MCF 10A (cell line): ENCODE measurements around the gene SAA2. TPM values are rescaled to one million over a fixed set of nuclear protein-coding genes. Genes with fewer than 3 reads are reported as not detected.
"Not testable (repeated sequence)": the region's sequence is repeated elsewhere in the genome, so short reads cannot be mapped to it uniquely, and the experiment has no call there.

Source experiments
- BruUV-seq: library from RNA; stranded (reverse); fragments of 400-500 nt; replicated peaks from 2 replicates; lab custom pipeline; 2021; lab: Mats Ljungman, UMichigan
- CTCF ChIA-PET: fragments of 300-600 bp; sonication (Branson Sonifier 250); formaldehyde crosslinking; extraction: SDS; loops from one replicate; lab custom pipeline; 2021; ENCODE audit warnings: antibody characterized with exemption, inconsistent platforms; lab: Yijun Ruan, JAX
- POLR2A ChIA-PET: fragments of 300-600, 350-650 bp; sonication (Branson Sonifier 250); formaldehyde crosslinking; extraction: SDS; loops from one replicate; lab custom pipeline; 2020; ENCODE audit warnings: antibody characterized with exemption, inconsistent platforms; lab: Yijun Ruan, JAX
- DNase-seq: peaks from one replicate; pipeline ENCODE4 v3.0.0-alpha.2; 2018; ENCODE audit not compliant: unreplicated experiment
- H3K27ac Mint-ChIP-seq: one replicate; pipeline ENCODE4 v1.8.0; 2022; ENCODE audit warnings: mild to moderate bottlenecking, low read depth, mixed read lengths; ENCODE audit not compliant: unreplicated experiment
- H3K27me3 Mint-ChIP-seq: one replicate; pipeline ENCODE4 v1.8.0; 2022; ENCODE audit warnings: mixed read lengths; ENCODE audit not compliant: insufficient read depth, unreplicated experiment
- H3K36me3 Mint-ChIP-seq: one replicate; pipeline ENCODE4 v1.8.0; 2022; ENCODE audit warnings: mild to moderate bottlenecking, moderate library complexity, mixed read lengths; ENCODE audit not compliant: insufficient read depth, unreplicated experiment
- H3K4me1 Mint-ChIP-seq: one replicate; pipeline ENCODE4 v1.8.0; 2022; ENCODE audit warnings: mixed read lengths; ENCODE audit not compliant: insufficient read depth, unreplicated experiment
- H3K4me3 Mint-ChIP-seq: one replicate; pipeline ENCODE4 v1.8.0; 2022; ENCODE audit warnings: mild to moderate bottlenecking, moderate library complexity, mixed read lengths; ENCODE audit not compliant: unreplicated experiment
- H3K9me3 Mint-ChIP-seq: one replicate; pipeline ENCODE4 v1.8.0; 2022; ENCODE audit warnings: mixed read lengths; ENCODE audit not compliant: unreplicated experiment
- intact Hi-C: fragments of 100-400 bp; cut with micrococcal nuclease; formaldehyde crosslinking; loops from 2 replicates; pipeline ENCODE4 v1.14.1; 2022
- total RNA-seq: library from RNA; stranded (reverse); gene quantifications from 2 replicates; pipeline ENCODE4 v1.2.3, GENCODE V29; 2022
- TF ChIP-seq, protein P1 (sequence below): fragments of 200-600 bp; IDR thresholded peaks from one replicate; pipeline ENCODE4 v1.8.0; 2022; ENCODE audit warnings: antibody characterized with exemption, mild to moderate bottlenecking; ENCODE audit not compliant: unreplicated experiment

Gene SAA2
- total RNA-seq, 1 experiment from 2014 or later, result 12.7 TPM

DNA sequence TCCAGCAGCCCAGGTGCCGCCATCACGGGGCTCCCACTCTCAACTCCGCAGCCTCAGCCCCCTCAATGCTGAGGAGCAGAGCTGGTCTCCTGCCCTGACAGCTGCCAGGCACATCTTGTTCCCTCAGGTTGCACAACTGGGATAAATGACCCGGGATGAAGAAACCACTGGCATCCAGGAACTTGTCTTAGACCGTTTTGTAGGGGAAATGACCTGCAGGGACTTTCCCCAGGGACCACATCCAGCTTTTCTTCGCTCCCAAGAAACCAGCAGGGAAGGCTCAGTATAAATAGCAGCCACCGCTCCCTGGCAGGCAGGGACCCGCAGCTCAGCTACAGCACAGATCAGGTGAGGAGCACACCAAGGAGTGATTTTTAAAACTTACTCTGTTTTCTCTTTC is 17.5 kb upstream of the SAA2 start, which contains the start of gene SAA1:
Gene SAA1, plus strand, starts transcription at position 316 of the 400 bp plus-strand sequence. CDS start 624 bp downstream, outside the sequence.
- Mint-ChIP-seq H3K27ac (peak within 1 kb of the TSS; percentile 37), H3K9me3 (no peaks in the 10 kb centered on the region), H3K27me3 (no peaks in the 10 kb centered on the region), H3K4me1 (peaks cover 30% of the 10 kb centered on the region), H3K4me3 (peak within 1 kb of the TSS; percentile 70), H3K36me3 (peaks cover 10% of the 10 kb centered on the region)
- TF ChIP-seq, protein P1, sequence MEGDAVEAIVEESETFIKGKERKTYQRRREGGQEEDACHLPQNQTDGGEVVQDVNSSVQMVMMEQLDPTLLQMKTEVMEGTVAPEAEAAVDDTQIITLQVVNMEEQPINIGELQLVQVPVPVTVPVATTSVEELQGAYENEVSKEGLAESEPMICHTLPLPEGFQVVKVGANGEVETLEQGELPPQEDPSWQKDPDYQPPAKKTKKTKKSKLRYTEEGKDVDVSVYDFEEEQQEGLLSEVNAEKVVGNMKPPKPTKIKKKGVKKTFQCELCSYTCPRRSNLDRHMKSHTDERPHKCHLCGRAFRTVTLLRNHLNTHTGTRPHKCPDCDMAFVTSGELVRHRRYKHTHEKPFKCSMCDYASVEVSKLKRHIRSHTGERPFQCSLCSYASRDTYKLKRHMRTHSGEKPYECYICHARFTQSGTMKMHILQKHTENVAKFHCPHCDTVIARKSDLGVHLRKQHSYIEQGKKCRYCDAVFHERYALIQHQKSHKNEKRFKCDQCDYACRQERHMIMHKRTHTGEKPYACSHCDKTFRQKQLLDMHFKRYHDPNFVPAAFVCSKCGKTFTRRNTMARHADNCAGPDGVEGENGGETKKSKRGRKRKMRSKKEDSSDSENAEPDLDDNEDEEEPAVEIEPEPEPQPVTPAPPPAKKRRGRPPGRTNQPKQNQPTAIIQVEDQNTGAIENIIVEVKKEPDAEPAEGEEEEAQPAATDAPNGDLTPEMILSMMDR, result no peak
- ChIA-PET POLR2A (interaction anchor here (0.8 to 1.7 kb wide), 11 partner anchors 13 to 150 kb away, joined by 3 to 13 read pairs (median 5); partner anchors contain the start of genes GTF2H1, HPS5, LDHA and SAA2), CTCF (interaction anchor here (0.6 to 0.8 kb wide), 5 partner anchors 24 to 151 kb away, joined by 3 read pairs; no protein-coding TSS in a partner anchor)
- BruUV-seq, result no TSS peak
- peak; percentile 92 for DNase-seq
- intact Hi-C loops, result no loop called here

DNA sequence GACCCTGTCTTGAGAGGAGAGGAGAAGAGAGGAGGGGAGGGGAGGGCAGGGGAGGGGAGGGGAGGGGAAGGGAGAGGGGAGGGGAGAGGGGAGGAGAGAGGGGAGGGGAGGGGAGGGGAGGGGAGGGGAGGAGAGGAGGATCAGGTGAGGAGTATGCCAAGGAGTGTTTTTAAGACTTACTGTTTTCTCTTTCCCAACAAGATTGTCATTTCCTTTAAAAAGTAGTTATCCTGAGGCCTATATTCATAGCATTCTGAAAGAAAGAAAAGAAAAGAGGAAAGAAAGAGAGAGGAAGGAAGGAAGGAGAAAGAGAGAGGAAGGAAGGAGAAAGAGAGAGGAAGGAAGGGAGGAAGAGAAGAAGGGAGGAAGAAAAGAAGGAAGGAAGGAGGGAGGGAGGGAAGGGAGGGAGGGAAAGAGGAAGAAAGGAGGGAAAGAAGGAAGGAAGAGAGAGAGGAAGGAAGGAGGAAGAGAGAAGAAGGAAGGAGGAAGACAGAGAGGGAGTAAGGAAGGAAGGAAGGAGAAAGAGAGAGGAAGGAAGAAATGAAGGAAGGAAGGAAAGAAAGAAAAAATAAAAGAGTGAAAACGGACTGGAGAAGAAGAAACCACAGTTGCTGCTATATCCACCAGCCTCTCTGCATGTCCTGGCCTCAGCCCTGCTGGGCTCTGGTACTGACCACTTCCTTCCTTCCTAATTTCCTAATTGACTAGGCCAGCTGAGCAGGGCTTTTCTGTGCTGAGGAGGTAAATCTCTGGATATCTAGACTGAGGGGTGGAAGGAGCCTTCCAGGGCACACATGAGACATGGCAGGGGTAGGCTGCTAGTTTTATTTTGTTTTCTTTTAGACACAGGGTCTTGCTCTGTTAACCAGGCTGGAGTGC is 16.4 kb upstream of the SAA2 start:
- Mint-ChIP-seq H3K9me3 (no peaks in the 10 kb centered on the region), H3K4me1 (peaks cover 30% of the 10 kb centered on the region), H3K36me3 (peaks cover 10% of the 10 kb centered on the region), H3K27ac (no peak overlapping the region), H3K4me3 (no peak overlapping the region), H3K27me3 (no peaks in the 10 kb centered on the region)
- intact Hi-C loops, result no loop called here
- TF ChIP-seq, protein P1, result no peak
- no TSS peak for BruUV-seq
- no peak for DNase-seq
- ChIA-PET CTCF (interaction anchor here (0.6 to 1.8 kb wide), 5 partner anchors 21 to 150 kb away, joined by 3 to 6 read pairs (median 3); no protein-coding TSS in a partner anchor), POLR2A (interaction anchor here (0.8 to 1.7 kb wide), 9 partner anchors 12 to 149 kb away, joined by 3 to 13 read pairs (median 6); partner anchors contain the start of genes GTF2H1, HPS5, LDHA and SAA2)

DNA sequence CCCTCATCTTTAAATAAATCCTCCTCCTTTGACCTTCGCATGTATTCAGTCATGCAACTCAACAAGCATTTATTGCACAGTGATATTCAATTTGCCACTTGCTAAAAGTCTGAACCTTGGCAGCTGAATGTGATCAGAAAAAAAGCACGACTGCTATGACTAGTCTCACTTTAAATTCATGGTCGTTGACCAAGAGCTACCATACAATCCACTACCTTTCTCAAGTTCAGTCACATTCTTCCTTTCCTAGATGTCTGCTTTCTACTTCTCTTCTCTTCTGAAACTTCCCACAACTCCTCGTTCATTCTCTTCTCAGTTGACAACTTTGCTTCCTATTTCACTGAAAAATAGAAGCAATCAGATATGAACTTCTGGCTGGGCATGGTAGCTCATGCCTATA is 15.6 kb upstream of the SAA2 start:
- intact Hi-C loops, result no loop called here
- ChIA-PET POLR2A (no interaction called here), CTCF (interaction anchor here (0.6 to 1.8 kb wide), 2 partner anchors 20 to 27 kb away, joined by 3 to 6 read pairs; no protein-coding TSS in a partner anchor)

DNA sequence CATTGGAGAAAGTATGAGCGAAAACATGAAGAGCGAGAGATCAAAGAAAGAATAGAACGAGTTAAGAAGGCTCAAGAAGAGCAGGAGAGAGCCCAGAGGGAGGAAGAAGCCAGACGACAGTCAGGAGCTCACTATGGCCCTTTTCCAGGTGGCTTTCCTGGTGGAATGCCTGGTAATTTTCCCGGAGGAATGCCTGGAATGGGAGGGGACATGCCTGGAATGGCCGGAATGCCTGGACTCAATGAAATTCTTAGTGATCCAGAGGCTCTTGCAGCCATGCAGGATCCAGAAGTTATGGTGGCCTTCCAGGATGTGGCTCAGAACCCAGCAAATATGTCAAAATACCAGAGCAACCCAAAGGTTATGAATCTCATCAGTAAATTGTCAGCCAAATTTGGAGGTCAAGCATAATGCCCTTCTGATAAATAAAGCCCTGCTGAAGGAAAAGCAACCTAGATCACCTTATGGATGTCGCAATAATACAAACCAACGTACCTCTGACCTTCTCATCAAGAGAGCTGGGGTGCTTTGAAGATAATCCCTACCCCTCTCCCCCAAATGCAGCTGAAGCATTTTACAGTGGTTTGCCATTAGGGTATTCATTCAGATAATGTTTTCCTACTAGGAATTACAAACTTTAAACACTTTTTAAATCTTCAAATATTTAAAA is 14.3 kb upstream of the SAA2 start:
- H3K4me3 Mint-ChIP-seq, H3K36me3 Mint-ChIP-seq, BruUV-seq, H3K27ac Mint-ChIP-seq, POLR2A ChIA-PET, H3K9me3 Mint-ChIP-seq, H3K27me3 Mint-ChIP-seq, intact Hi-C loops, DNase-seq: not testable (repeated sequence)
- CTCF ChIA-PET, result interaction anchor here (0.7 to 1.8 kb wide), 2 partner anchors 19 to 66 kb away, joined by 5 to 6 read pairs; no protein-coding TSS in a partner anchor
- peaks cover 26% of the 10 kb centered on the region for H3K4me1 Mint-ChIP-seq

More for the DNA sequence above, 15.6 kb upstream of the SAA2 start:
- Mint-ChIP-seq H3K9me3 (no peaks in the 10 kb centered on the region), H3K27ac (no peak overlapping the region), H3K4me1 (peaks cover 30% of the 10 kb centered on the region), H3K27me3 (no peaks in the 10 kb centered on the region), H3K4me3 (no peak overlapping the region), H3K36me3 (peaks cover 10% of the 10 kb centered on the region)
- BruUV-seq, result no TSS peak
- TF ChIP-seq, protein P1, result no peak
- DNase-seq, result no peak
